Peyer's patch (tissue), 4 donors: ENCODE data around the gene FBXL16.

Source experiments
- POLR2A ChIP-seq, 2 donors: fragments of 450-650 bp; IDR thresholded peaks; one replicate each; pipeline ENCODE4 v1.5.1; 2017; ENCODE audit warnings: antibody characterized with exemption in 2 of 2, mild to moderate bottlenecking in 2 of 2, moderate library complexity in 2 of 2
- TF ChIP-seq, protein P1 (sequence below), 6 experiments: fragments of 450-650 bp in 4 of 6; fragments of 200-600 bp in 2 of 6; sonication (generic) in 1 of 6; IDR thresholded peaks; one replicate each; pipeline ENCODE4 v1.5.1; 2017 to 2019; ENCODE audit warnings: antibody characterized with exemption in 6 of 6, mild to moderate bottlenecking in 3 of 6, moderate library complexity in 1 of 6

GRCh38 chr16:724188-725040, 18.8 kb upstream of the FBXL16 start:
- TF ChIP-seq, protein P1, sequence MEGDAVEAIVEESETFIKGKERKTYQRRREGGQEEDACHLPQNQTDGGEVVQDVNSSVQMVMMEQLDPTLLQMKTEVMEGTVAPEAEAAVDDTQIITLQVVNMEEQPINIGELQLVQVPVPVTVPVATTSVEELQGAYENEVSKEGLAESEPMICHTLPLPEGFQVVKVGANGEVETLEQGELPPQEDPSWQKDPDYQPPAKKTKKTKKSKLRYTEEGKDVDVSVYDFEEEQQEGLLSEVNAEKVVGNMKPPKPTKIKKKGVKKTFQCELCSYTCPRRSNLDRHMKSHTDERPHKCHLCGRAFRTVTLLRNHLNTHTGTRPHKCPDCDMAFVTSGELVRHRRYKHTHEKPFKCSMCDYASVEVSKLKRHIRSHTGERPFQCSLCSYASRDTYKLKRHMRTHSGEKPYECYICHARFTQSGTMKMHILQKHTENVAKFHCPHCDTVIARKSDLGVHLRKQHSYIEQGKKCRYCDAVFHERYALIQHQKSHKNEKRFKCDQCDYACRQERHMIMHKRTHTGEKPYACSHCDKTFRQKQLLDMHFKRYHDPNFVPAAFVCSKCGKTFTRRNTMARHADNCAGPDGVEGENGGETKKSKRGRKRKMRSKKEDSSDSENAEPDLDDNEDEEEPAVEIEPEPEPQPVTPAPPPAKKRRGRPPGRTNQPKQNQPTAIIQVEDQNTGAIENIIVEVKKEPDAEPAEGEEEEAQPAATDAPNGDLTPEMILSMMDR (IDR thresholded peaks at IDR 0.05) = no peak
- TF ChIP-seq POLR2A (IDR thresholded peaks at IDR 0.05) = no peak
